HEK293T (cell line): ENCODE measurements around the gene LCP2.

Experiments
- CTCF ChIA-PET: fragments of 350-600 bp; formaldehyde crosslinking; extraction: SDS; loops from one replicate; lab custom pipeline; 2021; ENCODE audit warnings: antibody characterized with exemption, inconsistent platforms; lab: Yijun Ruan, JAX
- POLR2A ChIA-PET: fragments of 350-600 bp; formaldehyde crosslinking; extraction: SDS; loops from one replicate; lab custom pipeline; 2020; ENCODE audit warnings: antibody characterized with exemption, inconsistent platforms; lab: Yijun Ruan, JAX
- DNase-seq: peaks from one replicate; pipeline ENCODE4 v3.0.0; 2012; ENCODE audit warnings: mixed read lengths; ENCODE audit errors: extremely low spot score
- ARNT ChIP-seq: fragments of 450-650 bp; IDR thresholded peaks from 2 replicates; pipeline ENCODE4 v1.6.1; 2017; ENCODE audit warnings: mild to moderate bottlenecking
- BHLHE40 ChIP-seq: fragments of 450-650 bp; IDR thresholded peaks from 2 replicates; pipeline ENCODE4 v1.6.1; 2016; ENCODE audit warnings: mild to moderate bottlenecking, moderate library complexity, borderline replicate concordance
- CTBP1 ChIP-seq: fragments of 450-650 bp; IDR thresholded peaks from 2 replicates; pipeline ENCODE4 v1.6.1; 2016; ENCODE audit warnings: borderline replicate concordance
- ELF4 ChIP-seq: fragments of 450-650 bp; IDR thresholded peaks from 2 replicates; pipeline ENCODE4 v1.6.1; 2017; ENCODE audit warnings: antibody characterized with exemption
- FOXA1 ChIP-seq: fragments of 450-650 bp; IDR thresholded peaks from 2 replicates; pipeline ENCODE4 v1.6.1; 2016; ENCODE audit warnings: mild to moderate bottlenecking
- FOXK2 ChIP-seq: fragments of 450-650 bp; IDR thresholded peaks from 2 replicates; pipeline ENCODE4 v1.6.1; 2016; ENCODE audit warnings: mild to moderate bottlenecking
- FOXM1 ChIP-seq: fragments of 450-650 bp; IDR thresholded peaks from 2 replicates; pipeline ENCODE4 v1.6.1; 2017; ENCODE audit warnings: mild to moderate bottlenecking, borderline replicate concordance
- HDGF ChIP-seq: fragments of 450-650 bp; IDR thresholded peaks from 2 replicates; pipeline ENCODE4 v1.6.1; 2017; ENCODE audit warnings: antibody characterized with exemption, borderline replicate concordance
- L3MBTL2 ChIP-seq: fragments of 450-650 bp; conservative IDR thresholded peaks from 2 replicates; pipeline ENCODE4 v1.6.1; 2016; ENCODE audit warnings: mild to moderate bottlenecking
- LEF1 ChIP-seq: fragments of 450-650 bp; IDR thresholded peaks from 2 replicates; pipeline ENCODE4 v1.6.1; 2017; ENCODE audit warnings: mild to moderate bottlenecking, borderline replicate concordance
- NFRKB ChIP-seq: fragments of 450-650 bp; IDR thresholded peaks from 2 replicates; pipeline ENCODE4 v1.6.1; 2016; ENCODE audit warnings: mild to moderate bottlenecking, moderate library complexity
- SP1 ChIP-seq: fragments of 450-650 bp; IDR thresholded peaks from 2 replicates; pipeline ENCODE4 v1.6.1; 2017
- SUZ12 ChIP-seq: fragments of 450-650 bp; IDR thresholded peaks from 2 replicates; pipeline ENCODE4 v1.6.1; 2016; ENCODE audit warnings: mild to moderate bottlenecking
- TARDBP ChIP-seq: fragments of 450-650 bp; IDR thresholded peaks from 2 replicates; pipeline ENCODE4 v1.6.1; 2016
- ZNF384 ChIP-seq: fragments of 450-650 bp; IDR thresholded peaks from 2 replicates; pipeline ENCODE4 v1.6.1; 2016
- TF ChIP-seq, protein P1 (sequence below): fragments of 450-650 bp; IDR thresholded peaks from 2 replicates; pipeline ENCODE4 v1.6.1; 2016

LCP2 gene

DNA sequence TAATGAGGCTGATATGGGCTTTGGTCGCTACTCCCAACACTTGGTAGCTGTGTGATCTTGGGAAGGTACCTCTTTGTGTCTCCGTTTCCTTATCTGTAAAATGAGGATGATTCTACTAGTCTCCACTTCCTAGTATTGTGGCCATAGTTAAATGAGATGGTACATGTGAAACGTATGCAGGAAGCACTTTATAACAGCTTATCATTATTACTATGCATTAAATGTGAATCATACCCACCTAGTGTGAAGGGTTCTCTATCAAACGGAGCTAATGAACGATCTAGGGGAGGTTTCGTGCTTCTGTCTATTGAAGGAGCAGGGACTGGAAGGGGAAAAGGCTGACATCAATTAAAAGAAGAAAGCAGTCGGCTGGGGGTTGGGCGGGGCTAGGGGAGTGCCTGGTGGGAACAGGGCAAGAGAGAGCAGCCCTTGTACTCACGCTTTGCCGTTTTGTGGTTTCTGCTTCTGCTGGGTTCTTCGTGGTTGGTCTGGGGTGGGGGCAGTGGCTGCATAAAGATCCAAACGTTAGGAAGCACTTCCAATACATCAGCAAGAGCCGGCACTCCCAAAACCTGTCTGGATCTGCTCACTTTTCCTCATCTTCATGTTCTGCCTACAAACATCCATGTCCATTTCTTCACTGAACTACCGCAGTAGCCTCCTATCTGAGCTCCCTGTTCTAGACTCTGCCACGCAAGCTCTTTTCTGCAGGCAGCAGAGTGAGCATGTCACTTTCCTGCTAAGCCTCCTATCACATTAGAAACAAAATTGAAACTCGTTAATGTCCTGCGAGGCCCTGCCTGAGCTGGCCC lies 30.8 kb downstream of the LCP2 start:
- TF ChIP-seq FOXK2, result no peak
- ChIA-PET CTCF (interaction anchor here (0.8 to 2.1 kb wide), 18 partner anchors 9 to 367 kb away, joined by 3 to 6 read pairs (median 4); partner anchors contain the start of gene LCP2), POLR2A (no interaction called here)
- DNase-seq, result no peak

DNA sequence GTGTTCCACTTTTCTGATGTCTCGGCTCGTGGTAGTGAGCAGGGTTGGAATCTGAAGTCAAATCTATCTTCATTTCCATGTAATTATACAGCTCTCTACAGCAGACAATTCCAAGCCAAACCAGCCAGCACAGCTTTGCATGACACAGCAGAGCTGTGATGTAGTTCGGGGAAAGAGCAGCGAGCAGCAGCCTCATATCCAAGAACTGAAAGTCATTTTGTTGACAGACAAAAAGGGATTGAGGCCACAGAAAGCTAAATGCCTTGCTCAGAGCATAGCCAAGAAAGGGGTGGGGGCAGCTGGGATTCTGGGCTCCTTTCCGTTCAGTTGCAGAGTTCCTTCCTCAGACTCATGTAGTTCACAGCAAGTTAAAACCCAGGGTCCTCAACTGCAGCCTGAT lies 32.1 kb downstream of the LCP2 start:
- ChIA-PET POLR2A (no interaction called here), CTCF (interaction anchor here (1.0 to 1.1 kb wide), 3 partner anchors 68 to 156 kb away, joined by 3 to 4 read pairs (median 3); no protein-coding TSS in a partner anchor)
- no peak for DNase-seq
- TF ChIP-seq ARNT (no peak), ZNF384 (no peak), LEF1 (no peak), SUZ12 (no peak), SP1 (no peak), L3MBTL2 (no peak), NFRKB (no peak), BHLHE40 (no peak), FOXA1 (no peak), CTBP1 (no peak), ELF4 (no peak), HDGF (no peak), TARDBP (no peak), FOXK2 (no peak), FOXM1 (no peak)
- TF ChIP-seq, protein P1, sequence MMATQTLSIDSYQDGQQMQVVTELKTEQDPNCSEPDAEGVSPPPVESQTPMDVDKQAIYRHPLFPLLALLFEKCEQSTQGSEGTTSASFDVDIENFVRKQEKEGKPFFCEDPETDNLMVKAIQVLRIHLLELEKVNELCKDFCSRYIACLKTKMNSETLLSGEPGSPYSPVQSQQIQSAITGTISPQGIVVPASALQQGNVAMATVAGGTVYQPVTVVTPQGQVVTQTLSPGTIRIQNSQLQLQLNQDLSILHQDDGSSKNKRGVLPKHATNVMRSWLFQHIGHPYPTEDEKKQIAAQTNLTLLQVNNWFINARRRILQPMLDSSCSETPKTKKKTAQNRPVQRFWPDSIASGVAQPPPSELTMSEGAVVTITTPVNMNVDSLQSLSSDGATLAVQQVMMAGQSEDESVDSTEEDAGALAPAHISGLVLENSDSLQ, result no peak

DNA sequence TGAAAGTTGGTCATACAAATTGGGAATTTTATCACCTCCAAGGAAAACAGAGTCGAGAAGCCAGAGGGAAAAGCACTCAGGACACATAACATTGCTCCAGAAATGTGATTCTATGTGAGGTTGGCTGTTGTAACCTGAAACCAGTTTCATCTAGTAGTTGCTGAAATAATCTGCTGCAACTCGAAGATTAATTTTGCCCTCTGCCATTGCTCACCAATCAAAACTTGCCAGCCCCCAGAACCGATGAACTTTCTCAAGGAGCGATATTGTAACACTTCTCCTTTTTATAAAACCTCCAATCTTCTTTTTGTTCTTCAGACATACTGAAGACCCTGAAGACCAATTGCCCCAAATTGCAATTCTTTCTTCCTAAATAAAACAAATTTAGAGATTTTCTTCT lies 33.7 kb downstream of the LCP2 start:
- no peak for DNase-seq
- no peak for TF ChIP-seq CTBP1
- no peak for TF ChIP-seq BHLHE40
- no peak for TF ChIP-seq ARNT
- TF ChIP-seq FOXK2, result no peak
- TF ChIP-seq TARDBP, result no peak
- no peak for TF ChIP-seq ELF4
- no peak for TF ChIP-seq SUZ12
- no peak for TF ChIP-seq SP1
- no peak for TF ChIP-seq LEF1
- TF ChIP-seq, protein P1, result no peak
- no peak for TF ChIP-seq NFRKB
- TF ChIP-seq FOXA1, result no peak
- POLR2A ChIA-PET, result no interaction called here
- CTCF ChIA-PET, result no interaction called here

DNA sequence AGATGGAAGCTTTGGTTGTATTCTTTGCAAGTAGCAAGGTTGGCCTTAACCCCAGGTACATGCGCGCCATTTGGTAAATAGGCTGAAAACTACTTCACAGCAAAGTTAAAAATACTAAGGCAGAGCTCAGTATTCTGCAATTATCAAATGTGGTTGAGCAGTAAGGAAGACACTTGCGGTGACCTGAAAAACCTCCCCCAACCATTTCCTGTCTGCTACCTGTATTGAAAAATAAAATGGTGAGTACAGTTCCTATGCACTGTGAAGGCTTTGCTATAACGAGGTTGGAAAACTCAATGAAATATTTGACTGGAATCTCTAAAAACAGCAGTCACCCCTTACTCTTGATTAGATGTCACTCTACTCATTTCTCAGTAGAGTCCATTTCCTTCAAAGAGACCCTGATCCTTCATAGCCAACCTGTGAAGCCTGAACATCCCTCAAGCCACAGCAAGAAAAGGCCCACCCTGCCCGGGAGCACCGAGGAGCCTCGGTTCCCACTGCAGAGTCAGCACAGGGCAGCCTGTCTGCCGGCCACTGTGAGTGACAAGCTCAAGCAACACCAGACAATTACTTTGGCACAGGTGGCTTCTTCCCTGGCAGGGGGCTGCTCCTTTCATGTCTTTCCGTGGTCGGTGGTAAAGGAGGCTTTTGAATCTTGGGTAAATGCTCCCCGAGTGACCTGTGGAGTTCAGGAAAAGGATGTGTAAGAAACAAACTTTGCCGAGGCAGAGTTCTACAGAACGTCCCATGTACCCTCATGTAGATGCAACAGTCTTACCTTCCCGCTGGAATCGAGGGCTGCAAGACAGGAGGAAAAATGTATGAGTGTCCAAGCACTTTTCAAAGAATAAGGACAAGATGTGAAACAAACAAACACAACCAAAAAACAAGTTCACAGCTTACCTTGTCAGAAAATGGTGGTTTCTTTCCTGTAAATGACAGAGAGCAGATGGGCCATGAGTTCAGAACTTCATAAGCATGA lies 35.2 kb downstream of the LCP2 start:
- ChIA-PET CTCF (interaction anchor here (0.9 kb wide), 1 partner anchor 14 kb away, joined by 3 read pairs; no protein-coding TSS in a partner anchor), POLR2A (no interaction called here)
- no peak for TF ChIP-seq FOXK2
- no peak for TF ChIP-seq SUZ12
- no peak for TF ChIP-seq FOXM1
- no peak for TF ChIP-seq SP1
- TF ChIP-seq BHLHE40, result no peak
- TF ChIP-seq TARDBP, result no peak
- no peak for TF ChIP-seq CTBP1
- TF ChIP-seq LEF1, result no peak
- no peak for TF ChIP-seq ELF4
- no peak for TF ChIP-seq ZNF384
- TF ChIP-seq FOXA1, result no peak
- TF ChIP-seq HDGF, result no peak
- TF ChIP-seq, protein P1, result no peak
- no peak for TF ChIP-seq ARNT
- TF ChIP-seq L3MBTL2, result no peak
- DNase-seq, result no peak

DNA sequence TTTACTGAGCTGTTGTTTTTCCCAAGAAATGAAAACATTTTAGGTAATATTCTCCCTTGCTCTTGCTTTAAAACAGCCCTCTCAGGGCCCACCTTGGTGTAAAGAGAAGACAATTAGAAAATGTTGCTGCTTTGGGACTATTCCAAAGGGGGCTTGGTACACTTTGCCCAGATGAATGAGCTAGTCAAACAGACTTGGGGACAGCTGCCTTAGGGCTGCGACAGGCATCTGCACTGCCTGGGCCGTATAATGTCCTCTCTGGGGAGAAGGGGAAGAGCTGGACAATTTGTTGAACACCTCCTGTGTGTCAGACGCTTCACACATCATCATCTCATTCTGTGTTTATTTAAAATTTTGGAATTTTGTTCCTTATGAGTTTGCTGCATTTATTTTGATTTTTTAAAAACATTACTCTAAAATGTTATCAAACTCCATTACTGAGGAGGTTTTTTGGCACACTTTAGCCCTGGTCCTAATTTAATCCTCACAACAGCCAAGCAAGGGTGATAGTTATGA lies 36.0 kb downstream of the LCP2 start:
- ChIA-PET CTCF (interaction anchor here (0.9 to 1.2 kb wide), 2 partner anchors 14 to 36 kb away, joined by 3 read pairs; no protein-coding TSS in a partner anchor), POLR2A (no interaction called here)
- TF ChIP-seq FOXK2 (no peak), LEF1 (no peak), ZNF384 (no peak), CTBP1 (no peak), NFRKB (no peak), L3MBTL2 (no peak), ELF4 (no peak), SP1 (no peak), SUZ12 (no peak), TARDBP (no peak), ARNT (no peak)
- TF ChIP-seq, protein P1, result no peak
- no peak for DNase-seq
